IMR-90 (cell line): Measurements from ENCODE around the gene MDC1. TPM values are rescaled to one million over a fixed set of nuclear protein-coding genes. Genes with fewer than 3 reads are reported as not detected.
"Not testable (repeated sequence)": the region's sequence is repeated elsewhere in the genome, so short reads cannot be mapped to it uniquely, and the experiment has no call there.

Experiments used
- ATAC-seq: fragments of 200-7000 bp; cut with Tn5 transposase; 2 replicates; pipeline ENCODE4 v1.9.1; 2020; ENCODE audit warnings: low read depth, mild to moderate bottlenecking, moderate library complexity
- BruUV-seq: library from RNA; stranded (reverse); fragments of 400-500 nt; replicated peaks from 2 replicates; lab custom pipeline; 2021; lab: Mats Ljungman, UMichigan
- CTCF ChIA-PET: fragments of 300-600 bp; formaldehyde crosslinking; extraction: SDS; loops from one replicate; lab custom pipeline; 2021; ENCODE audit warnings: antibody characterized with exemption; lab: Yijun Ruan, JAX
- POLR2A ChIA-PET: fragments of 300-600 bp; sonication (Branson Sonifier 250); formaldehyde crosslinking; loops from one replicate; lab custom pipeline; 2022; ENCODE audit warnings: antibody characterized with exemption; ENCODE audit not compliant: unreplicated experiment; lab: Charles Lee
- DNase-seq: peaks from one replicate; pipeline ENCODE4 v3.0.0; 2013
- H2AFZ ChIP-seq: replicated peaks from 2 replicates; pipeline ENCODE3; 2013; ENCODE audit warnings: low read length, mild to moderate bottlenecking; ENCODE audit not compliant: poor library complexity
- H2AK5ac ChIP-seq: 2 replicates; pipeline ENCODE4 v1.6.1; 2013; ENCODE audit warnings: low read depth, low read length, inconsistent platforms
- H2AK9ac ChIP-seq: replicated peaks from 2 replicates; pipeline ENCODE3; 2013; ENCODE audit warnings: mild to moderate bottlenecking, low read depth, low read length, moderate library complexity; ENCODE audit not compliant: poor library complexity
- H2BK120ac ChIP-seq: 2 replicates; pipeline ENCODE4 v1.6.1; 2013; ENCODE audit warnings: low read depth, low read length, inconsistent platforms
- H2BK15ac ChIP-seq: 3 replicates; pipeline ENCODE4 v1.6.1; 2013; ENCODE audit warnings: low read depth, low read length, inconsistent platforms
- H2BK20ac ChIP-seq: 2 replicates; pipeline ENCODE4 v1.6.1; 2013; ENCODE audit warnings: low read depth, mild to moderate bottlenecking, inconsistent platforms, low read length, moderate library complexity
- H2BK5ac ChIP-seq: 2 replicates; pipeline ENCODE4 v1.6.1; 2013; ENCODE audit warnings: mild to moderate bottlenecking, low read depth, low read length, inconsistent platforms; ENCODE audit not compliant: poor library complexity, severe bottlenecking
- H3K14ac ChIP-seq: replicated peaks from 2 replicates; pipeline ENCODE4 v1.6.1; 2013; ENCODE audit warnings: low read depth, low read length, inconsistent platforms
- H3K18ac ChIP-seq: 2 replicates; pipeline ENCODE4 v1.6.1; 2013; ENCODE audit warnings: low read depth, low read length, control low read depth
- H3K23ac ChIP-seq: 2 replicates; pipeline ENCODE4 v1.6.1; 2013; ENCODE audit warnings: low read depth, low read length, inconsistent platforms
- H3K27ac ChIP-seq: 2 replicates; pipeline ENCODE4 v1.5.1; 2013; ENCODE audit warnings: mild to moderate bottlenecking, control low read depth, low read length; ENCODE audit not compliant: insufficient read depth
- H3K27me3 ChIP-seq: 2 replicates; pipeline ENCODE4 v1.6.1; 2013; ENCODE audit warnings: low read length; ENCODE audit not compliant: control insufficient read depth, insufficient read depth
- H3K36me3 ChIP-seq: 2 replicates; pipeline ENCODE4 v1.6.1; 2013; ENCODE audit warnings: low read length, mixed read lengths; ENCODE audit not compliant: control insufficient read depth, insufficient read depth
- H3K4ac ChIP-seq: 2 replicates; pipeline ENCODE4 v1.6.1; 2013; ENCODE audit warnings: low read depth, low read length, inconsistent platforms
- H3K4me1 ChIP-seq: 2 replicates; pipeline ENCODE4 v1.6.1; 2013; ENCODE audit warnings: low read length, mixed read lengths; ENCODE audit not compliant: control insufficient read depth, insufficient read depth
- H3K4me2 ChIP-seq: 2 replicates; pipeline ENCODE4 v1.6.1; 2013; ENCODE audit warnings: low read depth, mild to moderate bottlenecking, control low read depth, low read length, moderate library complexity
- H3K4me3 ChIP-seq: 2 replicates; pipeline ENCODE4 v1.5.1; 2013; ENCODE audit warnings: low read depth, mild to moderate bottlenecking, control low read depth, low read length, moderate library complexity; ENCODE audit not compliant: insufficient read depth
- H3K56ac ChIP-seq: 2 replicates; pipeline ENCODE4 v1.6.1; 2013; ENCODE audit warnings: low read length, inconsistent platforms; ENCODE audit not compliant: insufficient read depth; ENCODE audit errors: extremely low read depth
- H3K79me1 ChIP-seq, 2 experiments: 2 replicates each; pipeline ENCODE4 v1.6.1; 2013; ENCODE audit warnings: low read length in 2 of 2, inconsistent platforms in 1 of 2, low read depth in 1 of 2
- H3K9ac ChIP-seq: 2 replicates; pipeline ENCODE4 v1.6.1; 2013; ENCODE audit warnings: low read depth, low read length, control low read depth
- H3K9me1 ChIP-seq: 2 replicates; pipeline ENCODE4 v1.6.1; 2013; ENCODE audit warnings: low read length, inconsistent platforms; ENCODE audit not compliant: insufficient read depth
- H3K9me3 ChIP-seq: 2 replicates; pipeline ENCODE4 v1.6.1; 2013; ENCODE audit warnings: low read length; ENCODE audit not compliant: control insufficient read depth, insufficient read depth
- H4K20me1 ChIP-seq: 2 replicates; pipeline ENCODE4 v1.6.1; 2013; ENCODE audit warnings: low read length, inconsistent platforms; ENCODE audit not compliant: insufficient read depth
- H4K5ac ChIP-seq: 2 replicates; pipeline ENCODE4 v1.6.1; 2013; ENCODE audit warnings: mild to moderate bottlenecking, low read depth, low read length, control low read depth
- H4K8ac ChIP-seq, 2 experiments: 2 replicates each; pipeline ENCODE4 v1.6.1; 2013; ENCODE audit warnings: low read depth in 2 of 2, low read length in 2 of 2, control low read depth in 1 of 2, inconsistent platforms in 1 of 2
- H4K91ac ChIP-seq: 2 replicates; pipeline ENCODE4 v1.6.1; 2013; ENCODE audit warnings: low read depth, low read length, inconsistent platforms; ENCODE audit not compliant: insufficient read depth
- CHD1 ChIP-seq: IDR thresholded peaks from 2 replicates; pipeline ENCODE4 v1.6.1; 2012; ENCODE audit warnings: low read depth, low read length, improper control_type of control experiment
- MXI1 ChIP-seq: IDR thresholded peaks from 2 replicates; pipeline ENCODE4 v1.6.1; 2012; ENCODE audit warnings: low read depth, mild to moderate bottlenecking, low read length, moderate library complexity, borderline replicate concordance
- NFE2L2 ChIP-seq: fragments of 150-350 bp; IDR thresholded peaks from 2 replicates; pipeline ENCODE4 v1.6.1; 2016; ENCODE audit warnings: low read depth, mild to moderate bottlenecking, low read length
- RAD21 ChIP-seq: IDR thresholded peaks from 2 replicates; pipeline ENCODE4 v1.6.1; 2012; ENCODE audit warnings: low read length, improper control_type of control experiment
- RCOR1 ChIP-seq: IDR thresholded peaks from 2 replicates; pipeline ENCODE4 v1.6.1; 2012; ENCODE audit warnings: mild to moderate bottlenecking, low read length, improper control_type of control experiment; ENCODE audit not compliant: insufficient replicate concordance
- RFX5 ChIP-seq: IDR thresholded peaks from 2 replicates; pipeline ENCODE4 v1.8.0; 2012; ENCODE audit warnings: low read depth, mild to moderate bottlenecking, low read length, moderate library complexity
- WGBS, 2 experiments: methylation state at CpG; one replicate each; pipeline versions ENCODE4 v1.1.5 to v1.1.7; 2013; ENCODE audit warnings: missing lambda C conversion rate in 2 of 2; ENCODE audit not compliant: insufficient read length in 1 of 2; ENCODE audit errors: extremely low coverage in 2 of 2; 5-methylcytosine and 5-hydroxymethylcytosine counted together
- dilution Hi-C: fragments of 300-500 bp; cut with HindIII; formaldehyde crosslinking; loops from one replicate; pipeline ENCODE4 v1.14.3; 2018; ENCODE audit warnings: low sequenced_read_pairs; ENCODE audit not compliant: unreplicated experiment
- in situ Hi-C: fragments of 300-500 bp; cut with MboI; formaldehyde crosslinking; loops from 3 replicates; pipeline ENCODE4 v1.14.3; 2019; ENCODE audit warnings: low sequenced_read_pairs, inconsistent platforms, mixed read lengths
- intact Hi-C: fragments of 100-400 bp; cut with micrococcal nuclease; formaldehyde crosslinking; loops from 2 replicates; pipeline ENCODE4 v1.10.0; 2022
- polyA plus RNA-seq, 3 experiments: library from polyadenylated mRNA; depleted of rRNA; stranded (reverse); fragments of >200 nt; gene quantifications; 2 replicates each; pipeline ENCODE4 v1.2.3, GENCODE V29; 2012; ENCODE audit warnings: low replicate concordance in 1 of 3
- total RNA-seq: library from RNA; depleted of rRNA; stranded (reverse); fragments of >200 nt; gene quantifications from 2 replicates; pipeline ENCODE4 v1.2.3, GENCODE V29; 2012

The MDC1 gene
- total and polyA plus RNA-seq, 2 of the 4 experiments (the other 2 are of a cell fraction) = 4.5 to 12.1 TPM

DNA sequence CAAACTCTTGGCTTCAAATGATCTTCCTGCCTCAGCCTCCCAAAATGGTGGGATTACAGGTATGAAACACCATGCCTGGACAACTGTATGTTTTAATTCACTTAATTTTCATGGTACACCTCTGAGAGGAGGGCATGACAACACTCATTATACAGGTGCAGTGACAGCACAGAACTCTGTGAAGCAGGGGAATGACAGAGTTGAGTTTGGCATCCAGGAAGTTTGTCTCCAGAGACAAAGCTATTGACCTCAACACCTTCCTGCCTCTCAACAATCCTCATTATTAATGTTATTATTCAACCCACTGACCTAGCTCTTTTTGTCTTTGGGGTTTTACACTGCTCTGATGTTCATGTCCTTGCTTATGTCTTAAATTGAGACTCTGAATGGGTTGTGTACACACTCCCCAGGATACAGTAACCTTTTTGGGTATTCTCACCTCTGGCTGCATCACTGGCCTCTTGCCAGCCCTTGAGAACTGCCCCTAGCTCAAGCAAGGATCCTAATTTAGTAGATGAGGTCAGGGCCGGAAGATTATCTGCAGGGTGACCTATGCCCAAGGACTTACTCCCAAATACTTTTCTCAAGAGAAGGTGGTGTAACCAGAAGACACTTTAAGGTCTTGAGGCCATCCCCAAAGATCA is 40.3 kb upstream of the MDC1 start (continued):
- TF ChIP-seq RFX5 (no peak), NFE2L2 (no peak), CHD1 (no peak), MXI1 (no peak), RCOR1 (no peak), RAD21 (no peak)

DNA sequence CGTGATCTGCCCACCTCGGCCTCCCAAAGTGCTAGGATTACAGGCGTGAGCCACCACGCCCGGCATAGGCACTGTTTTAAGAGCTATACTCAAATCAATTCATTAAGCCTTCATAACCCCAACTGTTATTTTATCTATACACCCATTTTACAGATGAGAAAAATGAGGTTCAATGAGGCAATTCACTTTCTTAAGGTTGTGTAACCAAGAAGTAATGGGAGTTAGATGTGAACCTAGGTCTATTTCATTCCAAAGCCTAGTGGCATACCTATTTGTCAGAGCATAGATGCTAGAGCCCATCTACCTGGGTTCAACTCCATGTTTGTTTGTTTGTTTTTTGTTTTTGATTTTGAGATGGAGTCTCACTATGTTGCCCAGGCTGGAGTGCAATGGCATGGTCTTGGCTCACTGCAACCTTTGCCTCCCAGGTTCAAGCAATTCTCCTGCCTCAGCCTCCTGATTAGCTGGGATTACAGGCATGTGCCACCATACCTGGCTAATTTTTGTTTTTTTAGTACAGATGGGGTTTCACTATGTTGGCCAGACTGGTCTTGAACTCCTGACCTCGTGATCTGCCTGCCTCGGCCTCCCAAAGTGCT is 39.4 kb upstream of the MDC1 start:
- peak overlapping the region; percentile 19; the same call in 1 of the 2 replicates for H3K18ac ChIP-seq
- H3K14ac ChIP-seq, H3K9ac ChIP-seq, H3K27me3 ChIP-seq, H3K9me3 ChIP-seq, H3K36me3 ChIP-seq, H4K5ac ChIP-seq, intact Hi-C loops, BruUV-seq, H3K56ac ChIP-seq, H3K27ac ChIP-seq, H2BK15ac ChIP-seq, H2AFZ ChIP-seq, H2BK5ac ChIP-seq, CTCF ChIA-PET, in situ Hi-C loops, DNase-seq, ATAC-seq, dilution Hi-C loops, H3K4me3 ChIP-seq, H3K23ac ChIP-seq, POLR2A ChIA-PET, H2AK9ac ChIP-seq, H3K4me2 ChIP-seq, H4K20me1 ChIP-seq: not testable (repeated sequence)
- peaks cover 25% of the 10 kb centered on the region for H3K9me1 ChIP-seq
- peak overlapping the region; percentile 97; the same call in 1 of the 2 replicates for H2AK5ac ChIP-seq
- H4K8ac ChIP-seq = 0 out of 4 replicates have a peak overlapping the region, but pooled peaks of 1 of the 2 experiments have one; percentile 20
- H3K4ac ChIP-seq = peak overlapping the region; percentile 77; the same call in 1 of the 2 replicates
- 85% methylated on average over 2 of the region's 7 CpGs; no CpG with 5 or more reads in 1 of the 2 experiments for WGBS, 2 experiments
- H4K91ac ChIP-seq = 0 out of 2 replicates have a peak overlapping the region, but pooled peaks have one; percentile 35
- H3K4me1 ChIP-seq = peaks cover 21% of the 10 kb centered on the region
- peaks cover 0 to 36% of the 10 kb centered on the region in 2 experiments; a peak in 2 of 4 replicates for H3K79me1 ChIP-seq
- H2BK120ac ChIP-seq = 0 out of 2 replicates have a peak overlapping the region, but pooled peaks have one; percentile 39
- H2BK20ac ChIP-seq = peak overlapping the region; percentile 47; the same call in 1 of the 2 replicates
